Mesodermal cell (in vitro differentiated cells): ENCODE data around the gene STN1.
A peak's percentile ranks its signal among the peaks of the same experiment; 100 is the strongest.

Experiments used
- H3K27ac ChIP-seq: 2 replicates; pipeline ENCODE4 v1.7.0; 2013; ENCODE audit warnings: mild to moderate bottlenecking, low read depth, low read length, moderate library complexity; ENCODE audit not compliant: severe bottlenecking
- H3K36me3 ChIP-seq: 2 replicates; pipeline ENCODE4 v1.7.1; 2013; ENCODE audit warnings: mild to moderate bottlenecking, low read length, moderate library complexity; ENCODE audit not compliant: control insufficient read depth, insufficient read depth
- H3K4me1 ChIP-seq: one replicate; pipeline ENCODE4 v1.7.1; 2013; ENCODE audit warnings: mild to moderate bottlenecking, low read length; ENCODE audit not compliant: insufficient read depth, control insufficient read depth, poor library complexity, severe bottlenecking
- H3K4me3 ChIP-seq: 2 replicates; pipeline ENCODE4 v1.7.0; 2013; ENCODE audit warnings: low read length, control low read depth, mild to moderate bottlenecking; ENCODE audit not compliant: insufficient read depth, poor library complexity, severe bottlenecking; ENCODE audit errors: extremely low read depth
- H3K9me3 ChIP-seq: 2 replicates; pipeline ENCODE4 v1.7.1; 2013; ENCODE audit warnings: mild to moderate bottlenecking, low read length, moderate library complexity; ENCODE audit not compliant: control insufficient read depth
- WGBS, 2 experiments: methylation state at CpG; one replicate each; pipeline ENCODE4 v1.1.5; 2013; ENCODE audit warnings: missing lambda C conversion rate in 2 of 2; ENCODE audit not compliant: insufficient coverage in 2 of 2; 5-methylcytosine and 5-hydroxymethylcytosine counted together

Gene STN1

DNA sequence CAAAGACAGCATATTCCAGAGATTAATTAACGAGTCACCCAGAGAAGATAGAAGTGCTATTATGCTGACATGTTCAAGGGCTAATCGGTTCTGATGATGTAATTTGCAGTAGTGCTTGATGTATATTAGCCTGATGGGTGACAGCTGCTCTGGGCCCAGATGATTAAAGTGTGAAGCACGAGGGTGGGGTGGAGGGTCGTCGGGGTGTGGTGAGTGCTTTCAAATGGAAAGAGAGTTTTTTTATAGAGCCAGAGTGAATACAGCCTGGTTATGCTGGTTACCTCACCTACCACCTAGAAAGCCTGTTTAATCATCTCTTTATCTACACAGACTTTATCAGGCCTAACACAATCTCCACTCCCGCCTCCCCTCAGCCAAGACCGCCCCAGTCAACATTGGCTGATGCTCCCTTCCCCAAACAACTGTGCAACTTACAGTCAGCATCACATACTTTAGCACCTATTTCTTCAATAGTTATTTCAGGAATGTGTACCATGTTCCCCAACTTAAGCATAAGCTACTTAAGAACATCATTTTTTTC is 11.5 kb upstream of the STN1 start:
- H3K9me3 ChIP-seq = no peaks in the 10 kb centered on the region
- WGBS, 2 experiments = 72 to 79% methylated on average over 3 to 5 of the region's 7 CpGs
- no peak overlapping the region for H3K27ac ChIP-seq
- H3K4me1 ChIP-seq = no peaks in the 10 kb centered on the region
- no peaks in the 10 kb centered on the region for H3K36me3 ChIP-seq
- no peak overlapping the region for H3K4me3 ChIP-seq

DNA sequence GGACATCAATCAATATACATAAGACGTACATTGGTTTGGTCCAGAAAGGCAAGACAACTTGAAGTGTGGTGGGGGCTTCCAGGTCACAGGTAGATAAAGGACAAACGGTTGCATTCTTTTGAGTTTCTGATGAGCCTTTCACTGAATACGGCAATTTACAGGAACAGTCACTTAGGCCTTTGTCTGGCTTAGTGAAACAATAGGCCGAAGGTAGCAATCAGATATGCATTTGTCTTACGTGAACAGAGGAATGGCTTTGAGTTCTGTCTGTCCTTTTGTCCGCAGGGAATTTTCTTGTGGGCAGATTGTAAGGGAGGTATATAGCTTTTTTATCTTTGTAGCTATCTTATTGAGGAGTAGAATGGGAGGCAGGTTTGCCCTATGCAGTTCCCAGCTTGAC is 10.8 kb upstream of the STN1 start:
- no peaks in the 10 kb centered on the region for H3K36me3 ChIP-seq
- no peaks in the 10 kb centered on the region for H3K4me1 ChIP-seq
- H3K9me3 ChIP-seq = no peaks in the 10 kb centered on the region
- H3K27ac ChIP-seq = no peak overlapping the region
- 79 to 82% methylated on average over 5 to 6 of the region's 6 CpGs for WGBS, 2 experiments
- no peak overlapping the region for H3K4me3 ChIP-seq

DNA sequence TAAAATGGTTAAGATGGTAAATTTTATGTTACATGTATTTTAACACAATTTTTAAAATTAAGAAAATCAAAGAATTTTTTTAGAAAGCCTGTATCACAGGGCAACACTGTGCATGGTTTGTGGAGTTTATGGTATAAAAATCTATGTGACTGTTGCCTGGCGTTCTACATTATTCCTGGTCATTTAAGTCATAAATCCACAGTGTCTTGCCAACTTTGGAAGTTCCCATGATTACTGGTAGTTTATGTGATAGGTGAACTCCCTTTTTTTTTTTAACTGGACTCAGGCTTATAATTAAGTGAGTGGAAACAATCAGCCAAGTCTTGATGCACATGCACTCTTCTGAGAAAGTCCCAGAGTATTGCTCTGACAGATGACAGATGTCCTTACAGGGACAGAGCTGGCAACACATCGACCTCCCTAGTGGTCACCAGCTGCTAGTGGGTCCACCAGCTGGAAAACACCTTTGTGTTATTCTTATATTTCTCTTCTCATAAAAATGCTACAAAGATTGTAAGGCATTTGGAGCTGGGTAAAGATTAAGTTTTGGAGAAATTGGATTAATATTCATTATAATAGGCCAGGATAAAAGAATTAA is 8.8 kb upstream of the STN1 start:
- Histone ChIP-seq H3K9me3 (no peaks in the 10 kb centered on the region), H3K36me3 (no peaks in the 10 kb centered on the region), H3K4me1 (no peaks in the 10 kb centered on the region), H3K27ac (no peak overlapping the region), H3K4me3 (no peak overlapping the region)
- 100% methylated on average over 1 of the region's 2 CpGs; no CpG with 5 or more reads in 1 of the 2 experiments for WGBS, 2 experiments

DNA sequence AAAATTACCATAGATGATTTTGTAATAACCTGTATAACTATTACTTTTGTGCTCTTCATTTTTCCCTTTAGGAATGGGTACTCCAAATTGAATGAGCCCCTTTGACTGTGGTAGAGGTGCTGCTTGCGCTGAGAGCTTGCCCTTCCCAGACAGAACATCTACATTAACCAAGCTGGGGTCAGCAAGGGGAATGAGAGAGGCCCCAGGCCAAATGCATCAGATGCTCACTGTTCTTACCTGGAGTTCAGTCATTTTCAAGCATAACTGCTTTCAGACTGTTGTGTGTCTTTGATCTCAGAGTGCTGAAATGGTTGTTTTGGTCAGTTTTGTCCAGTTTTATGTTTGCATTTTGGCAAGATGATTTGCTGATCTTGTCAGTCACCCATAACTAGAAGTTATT is 7.6 kb upstream of the STN1 start:
- Histone ChIP-seq H3K27ac (no peak overlapping the region), H3K9me3 (no peaks in the 10 kb centered on the region), H3K36me3 (no peaks in the 10 kb centered on the region), H3K4me1 (no peaks in the 10 kb centered on the region), H3K4me3 (no peak overlapping the region)
- WGBS, 2 experiments = no CpG with 5 or more reads among the region's 1 CpG

DNA sequence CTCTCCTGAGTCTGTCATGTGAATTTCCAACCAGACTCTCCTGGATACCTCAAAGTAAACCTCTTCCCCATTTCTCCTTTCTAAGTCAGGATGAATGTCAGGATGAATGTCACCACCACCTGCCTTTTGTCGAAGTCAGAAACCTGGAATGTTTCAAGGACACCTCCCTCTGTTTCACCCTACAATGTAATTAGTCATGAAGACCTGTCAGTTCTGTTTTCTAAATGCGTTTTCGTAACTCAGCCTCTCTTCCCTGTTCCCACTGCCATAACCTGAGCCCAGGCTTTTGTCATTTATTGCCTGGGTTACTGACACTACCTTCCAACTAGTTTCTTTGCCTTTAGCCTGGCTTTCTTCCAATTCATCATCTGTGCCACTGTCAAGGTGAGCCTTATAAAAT is 5.5 kb upstream of the STN1 start:
- H3K27ac ChIP-seq = no peak overlapping the region

GRCh38 chr10:103922659-103923058 is 4.7 kb upstream of the STN1 start:
- WGBS, 2 experiments = 86 to 100% methylated on average over 1 of the region's 2 CpGs
- peaks cover 6% of the 10 kb centered on the region for H3K4me1 ChIP-seq

More for the DNA sequence above, 5.5 kb upstream of the STN1 start:
- H3K9me3 ChIP-seq = no peaks in the 10 kb centered on the region
- no peak overlapping the region for H3K4me3 ChIP-seq
- H3K36me3 ChIP-seq = no peaks in the 10 kb centered on the region
- peaks cover 5% of the 10 kb centered on the region for H3K4me1 ChIP-seq
- 79 to 84% methylated on average over 2 of the region's 3 CpGs for WGBS, 2 experiments

GRCh38 chr10:103921750-103922195 is 3.8 kb upstream of the STN1 start:
- WGBS, 2 experiments = 49 to 56% methylated on average over 6 to 7 of the region's 7 CpGs
- Histone ChIP-seq H3K4me1 (peaks cover 11% of the 10 kb centered on the region), H3K27ac (no peak overlapping the region), H3K4me3 (no peak overlapping the region), H3K9me3 (no peaks in the 10 kb centered on the region), H3K36me3 (no peaks in the 10 kb centered on the region)

More at GRCh38 chr10:103922659-103923058, 4.7 kb upstream of the STN1 start:
- Histone ChIP-seq H3K4me3 (no peak overlapping the region), H3K9me3 (no peaks in the 10 kb centered on the region), H3K36me3 (no peaks in the 10 kb centered on the region), H3K27ac (no peak overlapping the region)

GRCh38 chr10:103921248-103921647 is 3.3 kb upstream of the STN1 start:
- WGBS, 2 experiments = no CpG with 5 or more reads among the region's 1 CpG

GRCh38 chr10:103919648-103920025 is 1.7 kb upstream of the STN1 start:
- peaks cover 19% of the 10 kb centered on the region for H3K4me1 ChIP-seq
- H3K27ac ChIP-seq = no peak overlapping the region
- peaks cover 13% of the 10 kb centered on the region for H3K9me3 ChIP-seq
- 100% methylated on average over 1 of the region's 1 CpG for WGBS, 2 experiments
- H3K36me3 ChIP-seq = peaks cover 12% of the 10 kb centered on the region
- no peak overlapping the region for H3K4me3 ChIP-seq

More at GRCh38 chr10:103921248-103921647, 3.3 kb upstream of the STN1 start:
- Histone ChIP-seq H3K4me1 (peaks cover 16% of the 10 kb centered on the region), H3K4me3 (no peak overlapping the region), H3K9me3 (no peaks in the 10 kb centered on the region), H3K36me3 (no peaks in the 10 kb centered on the region), H3K27ac (no peak overlapping the region)

DNA sequence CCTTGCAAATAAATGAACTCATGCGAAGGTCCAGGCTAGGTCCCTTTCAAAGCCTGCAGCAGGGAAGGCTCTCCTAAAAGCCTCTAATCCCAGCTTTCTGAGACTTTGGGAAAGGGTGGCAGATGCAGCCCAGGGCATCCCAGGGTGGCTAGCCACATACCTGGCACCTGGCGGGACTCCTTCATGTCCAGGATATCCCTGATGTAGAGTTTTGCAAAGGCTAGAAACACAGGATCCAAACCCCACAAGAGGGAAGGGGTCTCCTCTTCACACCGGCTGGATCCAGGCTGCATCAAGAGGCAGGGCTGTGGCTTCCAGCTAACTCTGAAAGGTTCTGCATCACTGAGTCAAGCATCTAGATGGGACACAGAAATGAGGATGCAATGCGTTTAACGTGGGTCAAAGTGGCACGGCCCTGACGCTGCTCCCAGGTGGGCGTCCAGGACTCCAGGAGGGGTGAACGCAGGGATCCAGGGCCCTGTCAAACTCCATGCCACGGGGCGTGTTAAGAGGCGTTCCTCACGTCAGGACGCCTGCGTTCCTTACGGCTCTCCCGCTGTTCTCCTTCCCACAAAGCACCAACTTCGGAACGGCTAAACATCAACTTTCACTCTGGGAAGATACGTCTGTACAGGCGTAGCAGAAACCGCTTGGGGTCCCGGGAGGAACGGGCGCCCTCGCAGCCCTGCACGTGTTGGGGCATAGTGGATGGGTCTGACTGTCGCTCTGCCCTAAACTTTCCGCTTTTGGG is 507 bp downstream of the STN1 start:
- peaks cover 15% of the 10 kb centered on the region for H3K36me3 ChIP-seq
- peak overlapping the region; percentile 54 for H3K4me3 ChIP-seq
- peaks cover 17% of the 10 kb centered on the region for H3K9me3 ChIP-seq
- H3K27ac ChIP-seq = peak overlapping the region; percentile 77
- peaks cover 19% of the 10 kb centered on the region for H3K4me1 ChIP-seq
- 5 to 17% methylated on average over 22 to 27 of the region's 29 CpGs for WGBS, 2 experiments

DNA sequence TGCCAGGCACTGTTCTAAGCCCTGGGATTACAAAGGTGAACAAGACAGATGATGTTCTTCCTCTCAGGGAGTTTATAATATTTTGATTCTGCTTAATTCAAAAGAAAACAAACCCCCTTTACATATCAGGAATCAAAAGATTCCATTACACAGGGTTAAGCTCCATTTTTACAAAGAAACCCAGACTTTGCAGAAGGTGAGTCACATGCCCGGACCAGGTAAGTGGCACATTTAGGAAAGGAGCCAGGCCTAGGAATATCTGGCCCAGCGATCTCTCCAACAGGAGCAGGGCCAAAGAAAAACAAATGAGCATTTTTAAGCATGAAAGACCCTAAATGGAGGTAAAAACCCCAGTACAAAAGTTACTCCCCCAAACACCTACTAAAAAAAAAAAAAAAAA is 1.1 kb downstream of the STN1 start:
- H3K4me1 ChIP-seq = peaks cover 19% of the 10 kb centered on the region
- peak overlapping the region; percentile 54 for H3K4me3 ChIP-seq
- no peak overlapping the region for H3K27ac ChIP-seq
- H3K9me3 ChIP-seq = peaks cover 17% of the 10 kb centered on the region
- 80% methylated on average over 1 of the region's 2 CpGs; no CpG with 5 or more reads in 1 of the 2 experiments for WGBS, 2 experiments
- H3K36me3 ChIP-seq = peaks cover 15% of the 10 kb centered on the region
